Spleen (tissue), 7 donors: ENCODE data around the gene TM4SF4.

Source experiments
- CTCF ChIP-seq, 11 experiments: fragments of 200-600 bp in 7 of 11; fragments of 450-650 bp in 4 of 11; sonication (generic) in 4 of 11; IDR thresholded peaks in 8 of 11; conservative IDR thresholded peaks in 3 of 11; 1 replicate in 7 of 11; 2 replicates in 4 of 11; pipeline versions ENCODE4 v1.4.0 to v1.8.0; 2016 to 2021; ENCODE audit warnings: antibody characterized with exemption in 11 of 11, inconsistent platforms in 4 of 11, mild to moderate bottlenecking in 1 of 11
- POLR2A ChIP-seq, 3 donors: fragments of 450-650 bp; IDR thresholded peaks; one replicate each; pipeline ENCODE4 v1.5.1; 2017; ENCODE audit warnings: antibody characterized with exemption in 3 of 3, mild to moderate bottlenecking in 1 of 3
- donor health status: DM: no; HTN: no; CAD: no; lungs with moderate emphysema.
- donor health status: DM: no; HTN: no; CAD: no.
- donor health status: DM: no; HTN: no; CAD: no.

DNA sequence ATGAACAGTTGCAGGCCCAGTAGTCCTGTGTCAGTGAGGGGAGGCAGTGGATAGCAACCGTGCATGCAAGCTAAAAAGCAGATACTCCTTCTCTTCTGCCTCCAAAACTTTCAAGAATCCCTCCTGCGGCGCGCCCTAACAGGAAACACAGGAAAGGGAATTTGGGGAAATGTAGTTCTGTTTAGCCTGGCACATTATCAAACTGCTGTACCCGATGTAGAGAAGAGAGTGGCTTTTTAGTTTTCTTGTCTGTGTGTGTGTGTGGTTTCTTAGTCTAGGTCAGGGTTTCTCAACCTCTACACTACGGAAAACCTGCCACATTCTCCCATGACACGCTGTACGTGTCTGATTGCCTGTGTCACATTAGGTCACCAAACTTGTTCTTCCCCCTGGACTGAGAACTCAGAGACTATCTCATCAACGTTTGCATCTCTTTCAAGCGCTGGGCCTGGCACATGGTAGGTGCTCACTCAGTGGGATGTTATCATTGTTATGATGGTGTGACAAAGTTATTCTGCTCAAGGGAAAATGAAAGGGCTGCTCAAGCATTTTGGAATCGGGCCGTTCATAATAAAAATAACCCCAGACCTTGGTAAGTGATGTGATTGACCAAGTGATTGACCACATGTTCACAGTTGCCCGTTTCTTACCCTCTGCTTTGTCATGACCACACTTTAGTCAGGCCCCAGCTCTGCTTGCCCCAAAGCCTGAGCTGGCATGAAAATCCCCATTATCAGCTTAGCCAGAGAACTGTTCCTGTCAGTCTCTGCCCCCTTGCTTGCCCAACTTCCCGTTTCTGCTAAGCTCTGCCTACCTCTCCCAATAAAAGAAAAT lies 33.2 kb downstream of the TM4SF4 start:
- TF ChIP-seq CTCF (IDR thresholded peaks at IDR 0.05 in 8 of 11, conservative IDR thresholded peaks at IDR 0.05 in 3 of 11) (no peak), POLR2A (IDR thresholded peaks at IDR 0.05) (no peak)
